Mesangial cell (primary cell): ENCODE data around the gene RIF1. TPM values are rescaled to one million over a fixed set of nuclear protein-coding genes. Genes with fewer than 3 reads are reported as not detected.

Experiments
- total RNA-seq: library from RNA; depleted of rRNA; stranded (reverse); fragments of >200 nt; gene quantifications from 2 replicates; pipeline ENCODE4 v1.2.3, GENCODE V29; 2015

RIF1 gene, protein sequence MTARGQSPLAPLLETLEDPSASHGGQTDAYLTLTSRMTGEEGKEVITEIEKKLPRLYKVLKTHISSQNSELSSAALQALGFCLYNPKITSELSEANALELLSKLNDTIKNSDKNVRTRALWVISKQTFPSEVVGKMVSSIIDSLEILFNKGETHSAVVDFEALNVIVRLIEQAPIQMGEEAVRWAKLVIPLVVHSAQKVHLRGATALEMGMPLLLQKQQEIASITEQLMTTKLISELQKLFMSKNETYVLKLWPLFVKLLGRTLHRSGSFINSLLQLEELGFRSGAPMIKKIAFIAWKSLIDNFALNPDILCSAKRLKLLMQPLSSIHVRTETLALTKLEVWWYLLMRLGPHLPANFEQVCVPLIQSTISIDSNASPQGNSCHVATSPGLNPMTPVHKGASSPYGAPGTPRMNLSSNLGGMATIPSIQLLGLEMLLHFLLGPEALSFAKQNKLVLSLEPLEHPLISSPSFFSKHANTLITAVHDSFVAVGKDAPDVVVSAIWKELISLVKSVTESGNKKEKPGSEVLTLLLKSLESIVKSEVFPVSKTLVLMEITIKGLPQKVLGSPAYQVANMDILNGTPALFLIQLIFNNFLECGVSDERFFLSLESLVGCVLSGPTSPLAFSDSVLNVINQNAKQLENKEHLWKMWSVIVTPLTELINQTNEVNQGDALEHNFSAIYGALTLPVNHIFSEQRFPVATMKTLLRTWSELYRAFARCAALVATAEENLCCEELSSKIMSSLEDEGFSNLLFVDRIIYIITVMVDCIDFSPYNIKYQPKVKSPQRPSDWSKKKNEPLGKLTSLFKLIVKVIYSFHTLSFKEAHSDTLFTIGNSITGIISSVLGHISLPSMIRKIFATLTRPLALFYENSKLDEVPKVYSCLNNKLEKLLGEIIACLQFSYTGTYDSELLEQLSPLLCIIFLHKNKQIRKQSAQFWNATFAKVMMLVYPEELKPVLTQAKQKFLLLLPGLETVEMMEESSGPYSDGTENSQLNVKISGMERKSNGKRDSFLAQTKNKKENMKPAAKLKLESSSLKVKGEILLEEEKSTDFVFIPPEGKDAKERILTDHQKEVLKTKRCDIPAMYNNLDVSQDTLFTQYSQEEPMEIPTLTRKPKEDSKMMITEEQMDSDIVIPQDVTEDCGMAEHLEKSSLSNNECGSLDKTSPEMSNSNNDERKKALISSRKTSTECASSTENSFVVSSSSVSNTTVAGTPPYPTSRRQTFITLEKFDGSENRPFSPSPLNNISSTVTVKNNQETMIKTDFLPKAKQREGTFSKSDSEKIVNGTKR (N-terminal part only)
- total RNA-seq, result 12.7 and 18.4 TPM in 2 replicates

DNA sequence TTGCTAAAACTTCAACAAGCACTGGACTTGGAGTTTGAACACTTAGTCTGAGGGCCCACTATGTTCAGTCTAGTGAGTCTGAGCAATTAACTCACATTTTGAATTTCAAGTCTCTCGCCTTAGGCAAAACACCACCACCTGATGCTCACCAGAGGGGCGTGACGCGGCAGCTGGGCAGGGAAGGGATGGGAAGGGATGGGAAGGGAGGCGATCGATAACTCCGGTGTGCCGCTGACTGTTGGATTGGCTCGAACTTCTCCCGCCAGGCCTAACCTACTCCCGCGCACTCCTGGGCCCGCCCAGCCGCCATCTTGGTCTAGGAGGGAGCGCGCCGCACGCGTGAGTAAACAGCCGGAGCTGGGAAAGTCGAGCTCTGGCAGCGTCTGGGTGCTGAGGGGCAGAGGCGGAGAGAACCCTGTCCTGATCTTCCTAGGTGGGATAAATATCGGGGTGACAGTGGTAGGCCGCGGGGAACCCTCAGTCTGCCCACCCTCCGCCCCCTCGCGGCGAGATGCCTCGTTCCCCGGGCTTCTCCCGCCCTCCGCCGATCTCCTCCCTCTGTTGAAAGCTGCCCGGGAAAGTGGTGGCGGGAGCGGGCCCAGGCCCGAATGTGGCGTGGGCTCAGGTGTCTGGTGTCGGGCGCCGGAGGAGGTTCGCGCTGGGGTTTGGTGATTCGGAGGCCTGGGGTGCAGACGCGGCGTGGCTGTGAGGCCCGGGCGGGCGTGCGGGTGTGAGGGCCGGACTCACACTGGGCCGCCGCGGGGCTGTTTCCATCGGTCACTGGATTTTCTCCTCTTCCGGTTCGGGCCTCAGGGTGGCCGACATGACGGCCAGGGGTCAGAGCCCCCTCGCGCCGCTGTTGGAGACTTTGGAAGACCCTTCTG, at the start of gene RIF1:
Gene RIF1 (plus strand): TSS at position 302 of the 884 bp plus-strand sequence. CDS start 522 bp downstream, at position 824.

Other genes starting within 250 kb of the RIF1 start
- 2.1 and 3.5 TPM in 2 replicates for gene RBM43, start 148.0 kb upstream of the RIF1 start, total RNA-seq
- 12.9 and 19.5 TPM in 2 replicates for gene NMI, start 120.2 kb upstream of the RIF1 start, total RNA-seq
- 0.38 and 1.1 TPM in 2 replicates for gene TNFAIP6, start 52.3 kb upstream of the RIF1 start, total RNA-seq